Subcutaneous adipose tissue (tissue), 4 donors: ENCODE results near the gene MAMLD1. TPM values are rescaled to one million over a fixed set of nuclear protein-coding genes. Genes with fewer than 3 reads are reported as not detected.

Source experiments
- CTCF ChIP-seq: fragments of 450-650 bp; IDR thresholded peaks from one replicate; pipeline ENCODE4 v1.5.1; 2016; ENCODE audit warnings: low read depth, mild to moderate bottlenecking, control low read depth, antibody characterized with exemption, moderate library complexity
- total RNA-seq, 4 donors: library from RNA; depleted of rRNA; stranded (reverse); fragments of >200 nt; gene quantifications; one replicate each; pipeline ENCODE4 v1.1.0, GENCODE V29; 2016

MAMLD1 gene
- total RNA-seq, 4 donors from 2014 or later = 5.5 to 11.7 (median 8.5) TPM

GRCh38 chrX:150473371-150473770 lies 110.3 kb downstream of the MAMLD1 start:
- TF ChIP-seq CTCF = no peak

GRCh38 chrX:150475461-150475860 lies 112.3 kb downstream of the MAMLD1 start:
- TF ChIP-seq CTCF = no peak

- no peak for TF ChIP-seq CTCF
These were observed 113.1 kb downstream of the MAMLD1 start for GRCh38 chrX:150476164-150476699.

- no peak for TF ChIP-seq CTCF
These were observed 114.3 kb downstream of the MAMLD1 start for GRCh38 chrX:150477371-150477770.

GRCh38 chrX:150478496-150479492 lies 115.7 kb downstream of the MAMLD1 start:
- no peak for TF ChIP-seq CTCF

GRCh38 chrX:150482537-150483206 lies 119.6 kb downstream of the MAMLD1 start:
- no peak for TF ChIP-seq CTCF
